ENCODE measurements around the gene TNFSF8. TPM values are rescaled to one million over a fixed set of nuclear protein-coding genes. Genes with fewer than 3 reads are reported as not detected.
A peak's percentile ranks its signal among the peaks of the same experiment; 100 is the strongest.

The TNFSF8 gene
- total RNA-seq, 1 donor from 2014 or later, result not detected

DNA sequence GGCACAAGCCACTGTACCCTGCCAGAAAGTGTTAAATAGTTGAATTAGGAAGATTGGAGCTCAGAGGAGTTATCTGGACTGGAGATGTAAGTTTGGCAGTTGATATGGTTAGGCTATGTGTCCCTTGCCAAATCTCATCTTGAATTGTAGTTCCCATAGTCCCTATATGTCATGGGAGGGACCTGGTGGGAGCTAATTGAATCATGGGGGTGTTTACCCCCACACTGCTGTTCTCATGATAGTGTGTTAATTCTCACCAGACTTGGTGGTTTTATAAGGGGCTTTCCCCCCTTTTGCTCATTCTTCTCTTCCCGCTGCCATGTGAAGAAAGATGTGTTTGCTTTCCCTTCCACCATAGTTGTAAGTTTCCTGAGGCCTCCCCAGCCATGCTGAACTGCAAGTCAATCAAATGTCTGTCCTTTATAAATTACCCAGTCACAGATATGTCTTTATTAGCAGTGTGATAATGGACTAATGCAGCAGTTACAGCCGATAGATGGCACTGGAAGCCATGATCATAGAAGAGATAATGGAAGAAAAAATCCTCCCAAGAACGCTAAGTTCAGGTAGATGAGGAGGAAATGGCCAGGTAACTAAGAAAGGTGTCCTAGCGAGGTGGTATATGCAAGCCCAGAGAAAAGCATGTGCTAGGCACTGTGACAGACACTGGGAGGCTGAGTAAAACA lies 51.4 kb downstream of the TNFSF8 start:
- DNase-seq (ENCODE audit: low read depth, low spot score), result no peak

DNA sequence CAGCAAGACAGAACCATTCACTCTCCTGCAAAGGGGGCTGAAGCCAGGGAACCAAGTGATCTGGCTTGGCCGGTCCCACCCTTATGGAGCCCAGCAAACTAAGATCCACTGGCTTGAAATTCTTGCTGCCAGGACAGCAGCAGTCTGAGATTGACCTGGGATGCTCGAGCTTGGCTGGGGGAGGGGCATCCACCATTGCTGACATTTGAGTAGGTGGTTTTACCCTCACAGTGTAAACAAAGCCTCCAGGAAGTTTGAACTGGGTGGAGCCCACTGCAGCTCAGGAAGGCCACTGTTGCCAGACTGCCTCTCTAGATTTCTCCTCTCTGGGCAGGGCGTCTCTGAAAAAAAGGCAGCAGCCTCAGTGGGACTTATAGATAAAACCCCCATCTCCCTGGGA lies 60.5 kb downstream of the TNFSF8 start:
- DNase-seq (ENCODE audit: low read depth, low spot score), result no peak

DNA sequence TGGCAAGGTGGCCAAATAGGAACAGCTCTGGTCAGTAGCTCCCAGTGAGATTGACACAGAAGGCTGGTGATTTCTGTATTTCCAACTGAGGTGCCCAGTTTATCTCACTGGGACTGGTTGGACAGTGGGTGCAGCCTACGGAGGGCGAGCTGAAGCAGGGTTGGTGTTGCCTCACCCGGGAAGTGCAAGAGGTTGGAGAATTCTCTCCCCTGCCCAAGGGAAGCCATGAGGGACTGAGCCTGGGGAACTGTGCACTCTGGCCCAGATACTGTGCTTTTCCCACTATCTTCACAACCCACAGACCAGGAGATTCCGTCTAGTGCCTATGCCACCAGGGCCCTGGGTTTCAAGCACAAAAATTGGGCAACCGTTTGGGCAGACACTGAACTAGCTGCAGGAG lies 61.0 kb downstream of the TNFSF8 start:
- no peak for DNase-seq (ENCODE audit: low read depth, low spot score)

DNA sequence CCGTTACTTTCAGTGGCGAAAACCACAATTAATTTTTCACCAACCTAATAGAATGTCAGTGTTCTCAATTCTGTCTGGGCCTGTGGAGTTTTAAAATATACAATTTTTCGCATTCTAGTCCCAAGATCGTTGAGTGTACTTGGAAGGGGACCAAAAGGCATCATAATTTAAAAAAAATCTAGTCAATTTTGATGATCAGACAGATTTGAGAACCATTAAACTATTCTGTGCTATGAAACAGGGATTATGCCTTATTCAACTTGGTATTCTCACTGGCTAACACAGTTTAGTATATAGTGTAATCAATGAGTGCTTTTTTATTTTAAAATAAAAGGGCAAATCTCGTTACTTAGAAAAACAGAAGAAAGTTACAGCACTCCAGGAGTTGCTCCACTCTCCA lies 63.1 kb downstream of the TNFSF8 start:
- no peak for DNase-seq (ENCODE audit: low read depth, low spot score)

DNA sequence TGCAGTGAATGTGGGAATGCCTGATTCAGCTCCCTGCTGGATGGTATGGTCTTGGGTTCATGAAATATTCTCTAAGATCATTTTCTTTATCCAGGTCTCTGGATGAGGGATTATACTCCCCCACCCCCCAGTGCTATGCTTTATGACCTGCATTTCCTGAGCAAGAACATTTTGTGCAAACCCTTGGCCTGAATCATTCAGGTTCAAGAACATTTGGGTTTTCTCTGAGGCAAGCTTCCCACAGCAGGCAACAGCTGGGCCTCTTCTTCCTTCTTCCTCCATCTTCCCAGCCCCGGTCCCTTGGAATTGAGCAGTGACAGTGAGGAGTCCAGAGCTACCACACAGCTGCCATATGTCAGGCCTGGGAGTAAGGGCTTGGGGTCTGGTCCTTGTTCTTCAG lies 65.9 kb downstream of the TNFSF8 start:
- DNase-seq (ENCODE audit: low read depth, low spot score), result no peak

DNA sequence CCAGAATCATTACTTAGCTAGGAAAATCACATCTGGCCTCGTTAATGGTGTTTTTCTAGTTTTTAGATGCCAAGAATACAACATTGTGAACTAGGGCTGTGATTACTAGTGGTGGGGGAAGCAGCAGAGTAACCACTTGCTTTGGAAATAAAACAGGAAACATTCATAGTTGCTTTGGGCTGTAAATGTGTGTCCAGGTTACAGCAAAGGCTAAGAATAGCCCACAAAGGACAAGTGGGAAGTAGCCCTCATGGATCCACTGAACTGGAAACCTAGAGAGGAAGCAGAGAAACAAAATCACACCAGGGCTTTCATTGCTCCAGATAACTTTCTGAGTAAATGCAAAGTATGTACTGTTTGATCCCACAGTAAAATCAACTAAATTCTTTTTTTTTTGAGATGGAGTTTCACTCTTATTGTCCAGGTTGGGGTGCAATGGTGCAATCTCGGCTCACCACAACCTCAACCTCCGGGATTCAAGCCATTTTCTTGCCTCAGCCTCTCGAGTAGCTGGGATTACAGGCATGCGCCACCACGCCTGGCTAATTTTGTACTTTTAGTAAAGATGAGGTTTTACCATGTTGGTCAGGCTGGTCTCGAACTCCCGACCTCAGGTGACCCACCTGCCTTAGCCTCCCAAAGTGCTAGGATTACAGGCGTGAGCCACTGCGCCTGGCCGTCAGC lies 68.3 kb downstream of the TNFSF8 start:
- DNase-seq (ENCODE audit: low read depth, low spot score), result no peak

DNA sequence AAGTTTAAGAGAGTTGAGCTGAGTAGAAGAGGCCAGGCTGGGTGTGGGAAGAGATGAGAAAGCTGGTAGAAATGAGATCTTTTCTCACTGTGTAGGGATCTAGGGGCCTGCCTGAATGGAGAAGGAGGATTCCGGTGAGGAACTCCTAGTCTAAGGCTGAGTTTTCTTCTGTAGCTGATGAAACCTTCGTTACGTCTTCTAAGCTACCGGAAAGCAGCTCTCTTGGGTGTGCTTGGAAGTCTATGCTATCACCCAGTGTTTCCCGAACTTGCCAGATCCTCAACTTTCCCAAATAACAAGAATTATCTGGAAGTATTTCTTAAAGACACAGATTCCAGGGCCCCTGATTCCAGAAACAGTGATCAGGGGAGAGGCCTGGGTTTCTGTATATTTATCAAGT lies 69.1 kb downstream of the TNFSF8 start:
- DNase-seq (ENCODE audit: low read depth, low spot score), result no peak

DNA sequence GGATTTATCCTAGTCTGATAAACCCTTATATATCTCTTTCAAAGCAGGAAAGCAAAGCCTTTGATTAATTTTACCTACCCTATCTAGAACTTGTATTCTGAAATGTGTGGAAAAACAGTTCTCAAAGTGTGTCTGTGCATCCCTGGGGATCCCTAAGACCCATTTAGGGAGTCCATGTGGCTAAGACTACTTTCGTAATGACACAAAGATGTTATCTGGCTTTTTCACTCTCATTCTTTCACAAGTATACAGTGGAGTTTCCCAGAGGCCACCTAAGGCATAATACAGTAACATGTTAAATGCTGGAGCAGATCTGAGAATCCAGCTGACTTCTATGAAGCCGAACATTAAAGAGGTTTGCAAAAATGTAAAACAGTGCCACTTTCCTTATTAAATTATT lies 70.2 kb downstream of the TNFSF8 start:
- no peak for DNase-seq (ENCODE audit: low read depth, low spot score)

DNA sequence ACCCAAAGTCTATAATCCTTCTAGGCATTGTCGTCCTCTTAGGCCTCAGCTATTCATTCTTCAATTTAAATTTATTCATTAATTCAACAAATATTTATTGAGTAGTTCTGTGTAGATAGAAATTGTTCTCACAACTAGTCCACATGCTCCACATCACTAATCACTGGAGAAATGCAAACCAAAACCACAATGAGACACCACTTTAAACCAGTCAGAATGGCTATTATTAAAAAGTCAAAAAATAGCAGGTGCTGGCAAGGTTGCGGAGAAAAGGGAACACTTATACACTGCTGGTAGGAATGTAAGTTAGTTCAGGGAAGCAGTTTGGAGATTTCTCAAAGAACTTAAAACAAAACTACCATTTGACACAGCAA lies 73.5 kb downstream of the TNFSF8 start:
- DNase-seq (ENCODE audit: low read depth, low spot score), result no peak

DNA sequence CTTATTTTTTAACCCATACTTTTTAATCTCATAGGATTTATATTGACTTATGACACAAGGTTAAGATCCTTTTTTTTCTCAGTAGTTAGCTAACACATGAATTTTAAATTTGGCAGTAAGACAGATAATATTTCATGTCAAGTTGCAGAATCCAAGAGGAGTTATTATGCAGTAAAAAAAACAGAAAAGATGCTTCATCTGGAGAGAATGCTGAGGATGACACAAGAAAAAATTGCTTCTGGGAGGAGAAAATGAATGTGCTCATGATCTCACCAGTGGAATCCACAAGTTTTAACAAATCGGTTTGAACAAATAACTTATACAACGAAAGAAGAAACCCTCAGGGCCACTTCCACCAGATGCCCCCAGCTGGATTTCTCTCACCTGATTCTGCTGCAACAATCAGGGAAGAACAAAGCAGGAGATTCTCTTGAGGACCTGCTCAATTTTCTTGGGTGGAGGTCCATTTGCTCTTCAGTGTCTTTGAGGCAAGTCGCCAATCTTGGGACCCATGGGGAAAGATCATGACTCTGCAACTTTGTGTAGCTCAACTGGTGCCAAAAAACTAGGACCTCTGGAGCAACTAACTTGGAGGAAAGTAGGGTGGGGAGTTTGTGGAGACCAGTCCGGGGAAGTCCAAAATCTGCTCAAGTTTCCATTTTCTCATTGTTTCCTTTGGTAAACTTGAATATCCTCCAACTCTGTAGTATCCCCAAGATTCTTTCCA lies 74.0 kb downstream of the TNFSF8 start:
- DNase-seq (ENCODE audit: low read depth, low spot score), result no peak

DNA sequence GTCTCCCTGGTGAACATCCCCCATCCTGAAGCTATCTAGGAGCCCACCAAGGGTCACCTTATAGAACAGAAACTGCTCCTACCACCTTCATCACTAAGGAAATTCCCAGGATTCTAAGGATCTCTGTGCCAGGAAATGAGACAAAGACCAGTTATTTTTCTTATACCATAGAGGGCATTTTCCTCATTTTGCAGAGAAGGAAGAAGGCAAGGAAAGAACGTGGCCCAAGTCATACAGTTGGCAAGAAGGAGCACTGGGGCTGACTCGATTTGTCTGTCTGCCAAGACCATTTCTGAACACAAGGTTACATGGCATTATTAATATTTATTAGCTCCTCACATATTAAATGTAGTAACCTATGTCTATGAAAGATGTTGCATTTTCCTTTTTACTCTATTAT lies 74.9 kb downstream of the TNFSF8 start:
- DNase-seq (ENCODE audit: low read depth, low spot score), result peak; percentile 19

DNA sequence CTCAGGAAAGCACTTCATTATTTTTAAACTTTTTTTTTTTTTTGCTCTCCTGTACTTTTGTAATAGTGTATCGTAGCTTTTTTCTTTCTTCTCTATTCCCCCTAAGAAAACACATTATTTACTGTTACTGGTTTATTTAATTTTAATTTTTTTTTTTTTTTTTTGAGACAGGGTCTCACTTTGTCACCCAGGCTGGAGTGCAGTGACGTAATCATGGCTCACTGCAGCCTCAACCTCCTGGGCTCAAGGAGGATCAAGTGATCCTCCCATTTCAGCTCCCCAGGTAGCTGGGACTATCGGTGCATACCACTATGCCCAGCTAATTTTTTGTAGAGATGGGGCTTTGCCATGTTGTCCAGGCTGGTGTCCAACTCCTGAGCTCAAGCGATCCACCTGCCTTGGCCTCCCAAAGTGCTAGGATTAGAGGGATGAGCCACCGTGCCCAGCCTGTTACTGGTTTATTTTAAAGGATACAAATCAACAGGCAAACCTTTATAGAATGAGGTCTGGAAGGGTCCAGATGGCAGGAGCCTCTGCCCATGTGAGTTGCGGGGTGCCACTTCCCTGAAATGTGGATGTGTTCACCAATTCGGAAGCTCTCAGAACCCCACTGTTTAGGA lies 75.5 kb downstream of the TNFSF8 start:
- DNase-seq (ENCODE audit: low read depth, low spot score), result no peak

DNA sequence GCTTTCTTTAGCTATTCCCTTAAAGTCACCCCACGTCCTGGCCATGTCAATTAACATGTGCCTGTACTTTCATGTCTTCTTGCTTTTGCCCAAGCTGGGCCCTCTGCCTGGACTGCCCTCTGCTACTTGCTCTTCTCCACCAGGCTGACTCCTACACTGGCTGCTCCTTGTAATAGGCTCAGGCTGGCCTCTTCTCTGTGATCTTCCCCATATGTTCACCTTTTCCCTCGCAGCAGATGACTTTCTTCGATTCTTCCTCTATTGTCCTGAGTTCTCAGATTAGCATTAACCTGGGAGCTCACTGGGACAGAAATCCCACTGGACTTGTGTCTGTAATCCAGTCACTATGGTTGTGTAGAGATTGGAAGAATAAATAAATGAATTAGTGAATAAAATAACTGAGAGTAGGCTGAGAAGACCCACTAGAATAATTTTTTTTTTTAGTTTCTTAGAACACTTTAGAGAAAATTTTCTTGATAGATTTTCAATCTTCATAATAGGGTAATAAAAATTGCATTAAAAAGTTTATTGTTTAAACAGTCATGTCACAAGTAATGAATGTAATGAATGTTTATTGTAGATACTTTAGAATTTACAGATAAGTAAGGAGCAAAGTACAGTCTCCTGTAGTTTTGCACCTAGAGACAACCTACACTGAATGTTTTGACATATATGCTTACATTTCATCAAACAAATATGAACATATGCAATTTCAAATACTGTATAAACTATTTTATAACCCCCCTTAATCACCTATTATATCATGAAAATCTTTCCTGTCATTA lies 77.1 kb downstream of the TNFSF8 start:
- no peak for DNase-seq (ENCODE audit: low read depth, low spot score)

DNA sequence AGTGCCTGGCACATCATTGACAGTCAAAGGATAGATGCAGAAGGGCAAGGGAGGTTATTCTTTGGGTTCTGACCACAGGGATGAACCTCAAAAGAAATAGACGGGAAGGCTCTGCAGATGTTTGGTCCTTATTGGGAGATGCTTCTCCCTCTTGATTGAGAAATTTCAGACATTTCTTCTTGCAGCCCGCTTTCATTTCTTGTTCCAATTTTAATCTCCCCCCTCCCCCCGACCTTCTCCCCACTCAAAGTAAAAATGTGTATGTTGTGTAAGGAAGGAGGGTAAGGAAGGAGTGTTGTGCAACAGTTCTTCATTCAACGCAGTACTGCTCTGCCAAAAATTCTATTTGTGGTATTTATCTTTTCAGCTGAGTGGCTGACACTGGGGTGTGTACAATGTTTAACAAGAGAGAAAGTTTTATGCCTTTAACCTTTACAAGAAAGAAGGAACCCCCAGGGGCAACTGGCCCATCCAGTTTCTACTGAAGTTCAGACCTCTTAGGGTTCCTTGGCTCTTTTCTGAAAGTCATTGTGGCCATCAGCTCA lies 78.3 kb downstream of the TNFSF8 start:
- no peak for DNase-seq (ENCODE audit: low read depth, low spot score)

DNA sequence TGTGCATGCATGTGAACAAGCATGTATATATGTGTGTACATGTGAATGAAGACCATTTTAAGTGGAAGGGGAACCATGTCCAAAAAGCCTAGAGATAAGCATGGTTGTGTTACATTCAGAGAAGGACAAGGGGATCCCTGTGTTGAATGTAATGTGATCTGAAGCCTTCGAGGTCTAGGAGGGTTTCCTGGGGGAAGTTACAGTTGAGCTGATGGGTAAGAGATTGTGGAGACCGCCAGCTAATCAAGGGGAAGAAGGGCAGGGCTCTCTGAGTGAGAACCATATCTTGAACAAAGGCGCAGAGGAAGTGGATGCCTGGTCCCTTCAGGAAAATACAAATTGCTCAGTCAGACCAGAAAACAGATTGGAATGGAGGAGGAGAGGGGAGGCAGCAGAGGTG lies 79.1 kb downstream of the TNFSF8 start:
- no peak for DNase-seq (ENCODE audit: low read depth, low spot score)

Other genes starting within 250 kb of the TNFSF8 start
- not detected in 2 replicates for gene TEX48, start 248.4 kb downstream of the TNFSF8 start, total RNA-seq
- gene TNFSF15, start 124.6 kb downstream of the TNFSF8 start, total RNA-seq, result 0.53 and 1.3 TPM in 2 replicates
- 0.07 TPM in 2 replicates for gene TNC, start 187.6 kb upstream of the TNFSF8 start, total RNA-seq

All from pulmonary artery endothelial cell (primary cell).